Neural cell (in vitro differentiated cells): ENCODE data around the gene NEK6.

Experiments used
- POLR2AphosphoS5 ChIP-seq: IDR thresholded peaks from 2 replicates; pipeline ENCODE4 v1.6.1; 2012
- TAF1 ChIP-seq: IDR thresholded peaks from 2 replicates; pipeline ENCODE4 v1.6.1; 2012; ENCODE audit warnings: low read depth

DNA sequence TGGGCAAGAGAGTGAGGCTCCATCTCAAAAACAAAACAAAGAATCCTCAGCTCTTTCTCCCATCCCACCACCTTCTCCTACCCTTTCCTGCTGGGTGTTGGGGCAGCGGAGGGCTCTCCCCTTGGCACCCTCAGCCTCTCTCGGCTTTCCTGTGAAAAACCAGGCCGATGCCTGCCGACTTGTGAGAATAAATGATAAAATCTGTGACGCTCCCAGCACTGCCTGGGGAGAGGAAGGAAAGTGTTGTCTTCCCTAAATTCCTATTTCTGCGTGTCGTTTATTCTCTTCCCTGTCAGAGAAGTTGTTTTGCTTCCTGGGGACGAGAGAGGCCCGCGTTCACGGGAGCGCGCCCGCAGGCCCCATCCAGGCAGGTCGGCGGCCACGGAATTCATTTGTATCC, 19.7 kb downstream of the NEK6 start:
- TF ChIP-seq POLR2AphosphoS5, result no peak
- TF ChIP-seq TAF1, result no peak
